Cardiac muscle cell (in vitro differentiated cells and primary cell): ENCODE results near the gene TMEM186. TPM values are rescaled to one million over a fixed set of nuclear protein-coding genes. Genes with fewer than 3 reads are reported as not detected.

Experiments
- DNase-seq, 2 donors: peaks; one replicate each; pipeline versions ENCODE4 v3.0.0 to v3.0.0-alpha.2; 2010 to 2017; ENCODE audit warnings: low read depth in 1 of 2, low spot score in 1 of 2
- H3K27ac ChIP-seq: fragments of 200-600 bp; sonication (generic); 2 replicates; pipeline ENCODE4 v1.5.1; 2016
- H3K27me3 ChIP-seq: fragments of 200-600 bp; sonication (generic); 2 replicates; pipeline ENCODE4 v1.6.0; 2016; ENCODE audit warnings: control low read depth
- H3K36me3 ChIP-seq: fragments of 200-600 bp; sonication (generic); 2 replicates; pipeline ENCODE4 v1.5.1; 2016; ENCODE audit warnings: control low read depth
- H3K4me1 ChIP-seq: fragments of 200-600 bp; sonication (generic); 2 replicates; pipeline ENCODE4 v1.8.1; 2017; ENCODE audit warnings: low read depth, mild to moderate bottlenecking, mixed run types
- H3K4me3 ChIP-seq: fragments of 200-600 bp; sonication (generic); 2 replicates; pipeline ENCODE4 v1.5.1; 2016; ENCODE audit warnings: mild to moderate bottlenecking
- H3K9me3 ChIP-seq: fragments of 200-600 bp; sonication (generic); 2 replicates; pipeline ENCODE4 v1.5.1; 2017; ENCODE audit warnings: low read depth, mild to moderate bottlenecking, control low read depth
- polyA plus RNA-seq: library from polyadenylated mRNA; unstranded; fragments of >200 nt; fragmentation: Nextera tagmentation; extraction: Ambion mirVana; gene quantifications from 2 replicates; pipeline ENCODE4 v1.2.1, GENCODE V29; 2016
- total RNA-seq: library from RNA; depleted of rRNA; stranded (reverse); fragments of >200 nt; gene quantifications from 2 replicates; pipeline ENCODE4 v1.2.3, GENCODE V29; 2016
- TF ChIP-seq, protein P1 (sequence below): IDR thresholded peaks from 2 replicates; pipeline ENCODE4 v1.5.1; 2012; ENCODE audit warnings: low read depth, mild to moderate bottlenecking, low read length

The TMEM186 gene
- total and polyA plus RNA-seq, 2 experiments from 2014 or later = 8.1 to 23.9 TPM

DNA sequence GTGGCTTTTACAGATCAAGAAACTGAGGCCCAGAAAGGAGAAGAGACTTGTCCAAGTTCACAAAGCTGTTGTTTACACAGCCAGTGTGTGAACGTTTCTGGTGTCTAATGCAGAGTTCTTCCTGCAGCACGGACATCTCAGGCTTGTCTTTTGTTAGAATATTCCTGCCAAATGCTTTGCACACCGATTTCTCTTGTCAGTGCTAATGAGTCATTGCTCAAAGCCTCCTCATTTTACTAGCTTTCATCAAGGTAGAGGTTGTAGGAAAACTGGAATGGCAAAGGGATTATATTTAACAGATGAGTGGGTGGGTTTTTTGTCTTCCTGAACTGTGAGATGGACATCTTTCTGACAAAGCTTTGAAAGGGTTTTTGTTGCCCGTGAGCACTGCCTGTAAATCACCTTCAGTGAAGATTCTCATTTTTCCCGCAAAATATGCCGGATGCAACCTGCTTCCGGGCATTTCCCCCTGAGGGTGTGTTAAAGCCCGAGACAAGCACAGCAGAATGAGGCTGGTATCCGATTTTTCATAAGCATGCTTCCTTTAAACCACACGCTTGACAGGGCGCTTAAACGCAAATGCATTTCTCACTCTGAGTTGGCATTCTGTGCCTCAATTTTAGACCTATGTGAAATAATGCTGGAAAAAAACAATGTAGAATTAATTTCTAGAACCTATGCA lies 14.9 kb upstream of the TMEM186 start:
- no peak for DNase-seq
- no peaks in the 10 kb centered on the region for H3K9me3 ChIP-seq
- no peaks in the 10 kb centered on the region for H3K27me3 ChIP-seq
- H3K27ac ChIP-seq = no peak overlapping the region
- peaks cover 60% of the 10 kb centered on the region for H3K36me3 ChIP-seq
- H3K4me3 ChIP-seq = no peak overlapping the region
- no peaks in the 10 kb centered on the region for H3K4me1 ChIP-seq
- TF ChIP-seq, protein P1, sequence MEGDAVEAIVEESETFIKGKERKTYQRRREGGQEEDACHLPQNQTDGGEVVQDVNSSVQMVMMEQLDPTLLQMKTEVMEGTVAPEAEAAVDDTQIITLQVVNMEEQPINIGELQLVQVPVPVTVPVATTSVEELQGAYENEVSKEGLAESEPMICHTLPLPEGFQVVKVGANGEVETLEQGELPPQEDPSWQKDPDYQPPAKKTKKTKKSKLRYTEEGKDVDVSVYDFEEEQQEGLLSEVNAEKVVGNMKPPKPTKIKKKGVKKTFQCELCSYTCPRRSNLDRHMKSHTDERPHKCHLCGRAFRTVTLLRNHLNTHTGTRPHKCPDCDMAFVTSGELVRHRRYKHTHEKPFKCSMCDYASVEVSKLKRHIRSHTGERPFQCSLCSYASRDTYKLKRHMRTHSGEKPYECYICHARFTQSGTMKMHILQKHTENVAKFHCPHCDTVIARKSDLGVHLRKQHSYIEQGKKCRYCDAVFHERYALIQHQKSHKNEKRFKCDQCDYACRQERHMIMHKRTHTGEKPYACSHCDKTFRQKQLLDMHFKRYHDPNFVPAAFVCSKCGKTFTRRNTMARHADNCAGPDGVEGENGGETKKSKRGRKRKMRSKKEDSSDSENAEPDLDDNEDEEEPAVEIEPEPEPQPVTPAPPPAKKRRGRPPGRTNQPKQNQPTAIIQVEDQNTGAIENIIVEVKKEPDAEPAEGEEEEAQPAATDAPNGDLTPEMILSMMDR = no peak

DNA sequence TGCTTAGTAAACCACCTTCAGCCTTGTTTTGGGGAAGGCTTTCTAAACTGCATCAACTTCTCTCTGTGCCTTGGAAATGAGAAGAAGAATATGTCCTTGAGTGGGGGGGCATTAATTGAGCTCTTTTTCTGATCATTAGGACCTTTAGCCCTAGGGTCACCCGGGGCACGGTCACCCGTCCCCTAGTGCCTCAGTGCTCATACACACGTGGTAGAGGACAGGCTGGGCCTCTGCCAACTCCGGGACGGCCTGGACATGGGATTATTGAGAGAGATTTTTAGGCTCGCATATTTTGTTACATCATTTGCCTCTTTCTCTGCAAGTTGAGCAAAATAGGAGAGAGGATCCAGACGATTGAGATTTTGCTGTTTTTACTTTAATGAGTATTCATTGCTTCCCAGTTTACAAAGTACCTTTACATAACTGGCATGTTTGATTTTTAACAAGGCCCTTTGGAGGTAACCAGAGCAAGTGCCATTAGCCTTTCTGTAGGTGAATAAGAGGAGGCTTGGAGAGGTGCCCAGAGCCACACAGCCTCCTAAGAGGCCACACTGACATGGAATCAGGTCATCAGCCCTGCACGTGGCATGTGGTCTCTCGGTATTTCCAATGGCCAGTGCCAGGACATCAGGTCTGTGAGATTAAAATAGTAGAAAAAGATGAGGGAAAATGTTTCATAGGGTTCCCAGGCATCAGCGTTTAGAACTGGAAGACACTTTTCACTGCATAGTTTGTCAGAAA lies 11.3 kb upstream of the TMEM186 start:
- H3K36me3 ChIP-seq = peaks cover 72% of the 10 kb centered on the region
- H3K9me3 ChIP-seq = no peaks in the 10 kb centered on the region
- H3K27me3 ChIP-seq = no peaks in the 10 kb centered on the region
- no peak for DNase-seq
- H3K4me3 ChIP-seq = no peak overlapping the region
- no peak overlapping the region for H3K27ac ChIP-seq
- TF ChIP-seq, protein P1 = no peak
- no peaks in the 10 kb centered on the region for H3K4me1 ChIP-seq

DNA sequence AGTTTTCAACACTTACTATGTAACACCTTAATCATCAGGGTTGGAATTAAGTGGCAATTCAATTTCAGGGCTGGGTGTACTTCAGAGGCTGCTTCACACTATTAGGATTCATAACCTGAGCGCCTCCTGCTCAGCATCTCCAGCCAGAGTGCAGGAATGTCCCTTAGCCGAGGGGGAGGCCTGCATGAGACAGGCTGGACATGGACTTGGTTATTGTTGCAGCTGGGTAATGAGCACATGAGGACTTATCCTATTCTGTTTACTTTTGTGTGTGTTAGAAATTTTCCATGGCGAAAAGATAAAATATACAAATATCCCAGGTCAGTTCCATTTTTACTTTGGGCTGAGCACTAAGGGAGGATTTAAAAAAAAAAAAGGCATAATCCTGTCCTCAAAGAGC lies 10.6 kb upstream of the TMEM186 start:
- TF ChIP-seq, protein P1 = no peak
- peaks cover 73% of the 10 kb centered on the region for H3K36me3 ChIP-seq

DNA sequence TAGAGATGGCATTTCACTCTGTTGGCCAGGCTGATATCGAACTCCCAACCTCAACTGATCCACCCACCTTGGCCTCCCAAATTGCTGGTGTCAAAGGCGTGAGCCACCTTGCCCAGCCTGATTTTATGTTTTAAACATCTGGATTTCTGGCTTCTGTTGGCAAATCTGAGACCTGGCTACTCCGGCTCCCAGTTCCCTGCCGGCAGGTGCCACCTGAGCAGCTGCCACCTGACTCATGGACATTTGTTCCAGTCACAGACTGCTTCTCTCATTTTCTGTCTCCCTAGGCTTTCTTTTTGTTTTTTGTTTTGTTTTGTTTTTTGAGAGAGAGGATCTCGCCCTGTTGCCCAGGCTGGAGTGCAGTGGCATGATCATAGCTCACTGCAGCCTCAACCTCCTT lies 9.8 kb upstream of the TMEM186 start:
- Histone ChIP-seq H3K27ac (no peak overlapping the region), H3K27me3 (no peaks in the 10 kb centered on the region), H3K4me1 (no peaks in the 10 kb centered on the region), H3K9me3 (no peaks in the 10 kb centered on the region), H3K4me3 (no peak overlapping the region), H3K36me3 (peaks cover 69% of the 10 kb centered on the region)
- TF ChIP-seq, protein P1 = no peak
- DNase-seq = no peak

More for the DNA sequence above, 10.6 kb upstream of the TMEM186 start:
- H3K27me3 ChIP-seq = no peaks in the 10 kb centered on the region
- no peak overlapping the region for H3K4me3 ChIP-seq
- no peaks in the 10 kb centered on the region for H3K4me1 ChIP-seq
- no peaks in the 10 kb centered on the region for H3K9me3 ChIP-seq
- no peak overlapping the region for H3K27ac ChIP-seq
- no peak for DNase-seq

DNA sequence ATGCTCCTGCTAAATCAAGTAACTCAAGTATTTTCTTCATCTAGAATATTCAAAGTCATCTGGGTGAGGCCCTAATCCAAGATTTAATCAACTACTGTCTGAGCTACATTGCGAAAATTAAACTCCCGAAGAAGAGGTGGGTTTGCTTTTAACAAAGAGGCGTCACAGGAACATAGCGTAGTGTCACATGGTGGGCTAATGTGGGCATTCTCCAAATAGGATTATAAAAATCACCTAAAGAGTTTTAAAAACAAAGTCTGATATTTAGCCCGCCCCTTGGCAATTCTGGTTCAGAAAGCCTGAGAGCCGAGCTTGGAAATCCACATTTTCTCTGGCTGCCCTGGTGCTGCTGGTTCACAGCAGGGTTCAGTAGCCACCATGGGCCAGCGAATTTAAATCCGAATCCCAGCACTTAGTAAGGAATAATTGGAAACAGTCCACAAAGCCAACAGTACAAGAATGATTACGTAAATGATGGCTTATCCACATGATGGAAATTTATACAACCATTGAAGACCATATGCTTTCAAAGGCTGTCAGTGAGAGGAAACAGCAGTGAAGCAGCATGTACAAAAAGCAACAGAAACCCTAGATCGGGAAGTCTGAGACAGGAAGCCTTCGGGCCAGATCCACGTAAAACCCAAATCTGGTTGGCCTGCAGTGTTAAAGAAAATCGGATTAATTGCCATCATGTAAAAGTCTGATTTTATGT lies 9.0 kb upstream of the TMEM186 start:
- no peak overlapping the region for H3K27ac ChIP-seq
- no peak for DNase-seq
- H3K4me3 ChIP-seq = no peak overlapping the region
- no peaks in the 10 kb centered on the region for H3K4me1 ChIP-seq
- no peaks in the 10 kb centered on the region for H3K9me3 ChIP-seq
- H3K27me3 ChIP-seq = no peaks in the 10 kb centered on the region
- peaks cover 67% of the 10 kb centered on the region for H3K36me3 ChIP-seq
- TF ChIP-seq, protein P1 = no peak
